GM19025 (cell line): ENCODE data around the gene MTG1.
"Not testable (repeated sequence)": the region's sequence is repeated elsewhere in the genome, so short reads cannot be mapped to it uniquely, and the experiment has no call there.

ENCODE experiments used
- ATAC-seq: cut with Tn5 transposase; IDR thresholded peaks from one replicate; pipeline ENCODE4 v1.9.1; 2021; ENCODE audit warnings: mild to moderate bottlenecking, low read depth, moderate library complexity; ENCODE audit not compliant: unreplicated experiment

The MTG1 gene

DNA sequence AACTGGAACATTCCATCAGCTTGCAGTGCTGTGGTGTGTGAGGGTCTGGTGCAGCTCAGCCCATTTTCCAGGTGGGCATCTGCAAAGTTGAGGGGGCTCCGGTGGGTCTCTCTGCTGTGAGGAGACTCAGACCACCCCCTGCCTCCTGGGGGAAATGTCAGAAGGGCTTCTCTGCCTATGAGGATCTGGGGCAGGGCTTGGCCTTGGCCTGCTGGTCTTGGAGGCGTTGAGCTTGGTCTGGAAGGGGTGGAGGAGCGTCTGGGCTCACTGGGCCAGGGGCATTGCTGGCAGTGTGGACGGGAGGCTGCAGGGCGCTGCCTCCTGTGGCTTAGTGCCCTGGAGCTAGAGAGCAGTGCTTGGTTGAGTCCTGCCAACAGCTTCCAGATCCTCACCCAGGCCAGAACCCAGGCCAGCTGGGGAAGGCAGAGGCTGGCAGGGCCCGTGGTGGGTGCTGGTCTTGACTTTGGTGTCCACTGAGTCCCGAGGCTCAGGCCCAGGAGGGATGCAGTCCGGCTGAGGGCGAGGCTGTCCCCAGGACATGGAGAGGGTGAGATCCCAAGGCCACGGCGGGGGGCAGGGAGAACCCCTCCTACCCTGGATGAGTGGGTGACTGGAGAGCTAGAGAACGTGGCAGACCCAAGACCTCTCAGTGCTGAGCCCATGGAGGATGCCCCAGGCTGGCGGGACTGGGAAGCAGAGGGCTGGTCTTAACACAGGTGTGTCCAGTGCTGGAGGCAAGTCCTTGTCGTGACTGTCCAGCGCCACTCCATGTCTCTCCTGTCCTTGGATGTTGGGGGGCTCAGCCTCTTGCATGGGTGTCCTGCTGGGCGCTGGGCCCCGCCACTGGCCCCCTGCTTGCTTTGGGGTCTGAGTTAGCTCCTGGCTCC is 27.6 kb downstream of the MTG1 start:
- no peak for ATAC-seq

DNA sequence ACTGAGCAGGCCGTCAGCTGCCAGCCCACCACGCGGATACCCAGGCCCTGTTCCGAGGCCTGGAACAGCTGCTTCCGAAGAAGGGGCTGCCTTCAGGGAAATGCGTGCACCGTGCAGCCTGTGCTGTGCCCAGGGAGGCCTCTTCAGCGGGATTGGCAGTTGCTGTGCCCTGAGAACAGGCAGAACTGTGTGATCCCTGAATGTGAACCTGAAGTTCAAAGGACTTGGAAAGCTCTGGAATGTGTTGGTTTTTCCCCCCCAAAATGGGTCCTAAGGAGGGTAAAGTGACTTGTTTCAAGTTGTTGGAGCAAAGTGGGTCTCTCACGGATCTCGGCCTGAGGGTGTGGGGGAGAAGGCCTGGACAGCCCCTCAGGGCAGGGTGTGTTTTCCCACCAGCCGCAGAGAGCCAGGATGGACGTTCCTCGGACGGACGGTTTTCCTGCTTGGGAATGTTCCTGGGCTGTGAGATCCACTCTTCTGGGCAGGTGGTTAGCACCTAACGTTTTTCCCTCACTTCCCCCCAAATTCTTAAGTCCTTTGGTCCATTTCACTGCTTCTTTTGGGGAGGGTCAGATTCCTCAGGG is 28.4 kb downstream of the MTG1 start:
- ATAC-seq: no peak

DNA sequence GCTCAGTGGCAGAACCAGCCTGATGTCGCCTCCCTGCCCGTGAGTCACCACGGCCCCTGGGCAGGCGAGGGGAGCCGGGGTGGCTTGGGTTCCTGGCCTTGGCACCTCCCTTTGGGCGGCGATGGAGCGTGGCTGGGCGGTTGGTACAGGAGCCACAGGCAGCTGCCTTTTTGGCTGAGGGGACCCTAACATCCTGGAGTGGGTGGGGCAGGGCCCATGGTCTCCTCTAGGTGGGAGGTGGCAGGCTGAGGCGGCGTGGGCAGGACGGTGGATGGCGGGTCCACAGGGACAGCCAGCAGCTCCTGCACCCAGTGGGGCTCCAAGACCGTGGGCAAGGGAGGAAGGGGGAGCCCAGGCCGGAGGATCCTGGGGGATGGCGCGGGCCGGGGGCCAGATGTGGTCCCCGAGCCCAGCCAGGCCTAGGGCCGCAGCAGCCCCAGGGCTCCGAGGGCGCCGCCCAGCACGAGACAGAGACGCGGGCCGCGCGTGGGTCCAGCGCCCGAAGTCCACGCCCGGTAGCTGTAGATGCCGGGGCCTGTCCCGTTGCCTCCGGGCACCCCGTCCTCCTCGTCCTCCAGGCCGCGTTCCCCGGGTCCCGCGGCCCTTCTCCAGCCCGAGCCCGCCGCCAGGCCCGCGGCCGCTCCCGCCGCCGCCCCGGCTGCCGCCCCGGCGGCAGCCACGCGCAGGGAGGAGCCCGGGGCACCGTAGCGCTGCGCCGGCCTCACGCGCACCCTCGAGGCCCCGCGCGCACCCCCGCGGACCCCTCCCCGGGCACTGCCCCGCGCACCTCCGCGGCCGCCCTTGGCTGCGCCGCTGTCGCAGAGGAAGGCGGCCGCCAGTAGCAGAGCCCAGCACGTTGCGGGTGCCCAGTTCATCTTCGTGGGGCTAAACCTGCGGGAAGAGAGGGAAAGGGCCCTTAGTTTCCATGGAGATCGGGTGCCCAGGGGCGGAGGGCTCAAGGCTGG is 29.1 kb downstream of the MTG1 start:
- ATAC-seq: no peak

GRCh38 chr10:133424102-133424501 is 30.1 kb downstream of the MTG1 start:
- ATAC-seq: not testable (repeated sequence)

DNA sequence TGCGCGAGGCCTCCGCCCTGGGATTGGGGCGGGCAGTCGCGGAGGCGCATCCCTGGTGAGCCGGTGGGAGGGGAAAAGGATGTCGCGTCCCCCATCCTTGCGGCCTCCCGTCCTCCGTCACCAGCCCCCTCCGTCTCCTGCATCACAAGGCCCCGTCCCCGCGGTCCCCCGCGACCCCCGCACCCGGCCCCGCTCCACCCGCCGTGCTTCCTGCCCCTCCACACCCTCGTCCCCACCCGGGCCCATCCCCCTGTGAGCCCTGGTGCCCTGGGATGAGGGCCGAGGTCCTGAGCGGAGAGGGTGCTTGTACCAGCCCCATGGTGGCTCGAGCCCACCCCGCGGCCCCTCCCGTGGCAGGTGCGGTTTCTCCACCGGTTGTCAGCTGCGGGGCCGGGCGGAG is 30.6 kb downstream of the MTG1 start, which contains the start of gene SPRN:
Gene SPRN, minus strand, starts transcription at position 25 of the 400 bp plus-strand sequence. CDS start 944 bp downstream, outside the sequence.
- not testable (repeated sequence) for ATAC-seq

DNA sequence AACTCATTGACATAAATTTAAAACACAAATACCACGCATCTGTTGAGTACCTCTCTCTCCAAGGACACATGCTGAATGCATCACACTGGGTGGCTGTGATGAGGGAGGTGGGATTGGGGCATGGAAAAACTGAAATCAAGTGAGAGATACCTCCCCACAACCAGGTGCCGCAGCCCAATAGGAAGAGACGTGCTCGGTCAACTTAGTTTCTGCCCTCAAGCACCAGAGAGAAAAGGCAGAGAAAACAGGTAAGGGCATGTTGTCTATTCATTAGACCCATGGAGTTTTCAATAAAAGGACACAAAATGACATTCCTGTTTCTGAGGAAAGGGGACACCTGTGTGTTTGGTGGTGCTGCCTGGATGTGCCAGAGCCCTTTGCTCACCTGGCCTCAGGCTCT is 35.6 kb downstream of the MTG1 start:
- not testable (repeated sequence) for ATAC-seq

- ATAC-seq: not testable (repeated sequence)
Measured at GRCh38 chr10:133431888-133432613, 38.1 kb downstream of the MTG1 start.

DNA sequence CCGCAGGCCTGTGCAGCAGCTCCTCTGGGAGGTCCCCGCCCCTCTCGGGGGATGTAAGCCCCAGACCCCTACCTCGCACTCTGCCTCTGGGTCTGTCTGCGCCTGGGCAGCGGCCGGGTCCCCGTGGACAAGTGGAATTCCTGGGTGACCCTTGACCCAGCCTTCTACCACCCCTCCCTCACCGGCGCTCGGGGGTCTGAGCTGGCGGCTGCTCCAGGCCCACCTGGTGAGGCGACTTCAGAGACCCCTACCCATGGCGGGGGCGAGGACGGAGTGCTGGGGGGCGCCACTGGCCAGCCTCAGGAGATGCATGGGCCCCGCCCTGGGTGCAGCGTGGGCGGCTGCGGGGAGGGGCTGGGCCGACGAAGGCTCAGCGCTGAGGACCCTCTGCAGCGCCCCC is 38.8 kb downstream of the MTG1 start:
- not testable (repeated sequence) for ATAC-seq

DNA sequence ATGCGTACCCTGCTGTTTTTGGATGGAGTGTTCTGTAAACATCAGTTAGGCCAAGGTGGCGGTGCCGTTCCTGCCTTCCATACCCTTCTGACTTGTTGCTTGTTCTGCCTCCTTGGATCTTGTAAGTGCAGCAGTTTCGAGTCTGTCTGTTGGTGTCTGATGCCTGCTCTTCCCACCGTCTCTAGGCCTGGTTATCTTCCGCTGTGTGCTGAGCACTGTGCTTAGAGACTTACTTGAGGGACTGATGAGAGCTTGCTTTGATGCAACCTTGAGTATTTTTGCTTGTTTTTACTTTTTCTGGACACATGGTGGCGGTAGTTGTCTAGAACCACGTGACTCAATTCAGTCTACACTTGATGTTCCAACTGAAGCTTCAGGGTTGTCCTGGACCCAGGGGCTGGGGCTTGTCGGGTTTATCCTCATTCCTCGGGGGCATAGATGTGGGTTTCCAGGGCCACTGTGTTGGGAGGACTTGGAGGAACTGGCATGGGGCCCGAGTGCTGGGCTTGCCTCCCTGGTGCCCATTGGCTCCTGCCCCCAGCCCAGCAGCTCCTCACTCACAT is 44.8 kb downstream of the MTG1 start:
- ATAC-seq: no peak

DNA sequence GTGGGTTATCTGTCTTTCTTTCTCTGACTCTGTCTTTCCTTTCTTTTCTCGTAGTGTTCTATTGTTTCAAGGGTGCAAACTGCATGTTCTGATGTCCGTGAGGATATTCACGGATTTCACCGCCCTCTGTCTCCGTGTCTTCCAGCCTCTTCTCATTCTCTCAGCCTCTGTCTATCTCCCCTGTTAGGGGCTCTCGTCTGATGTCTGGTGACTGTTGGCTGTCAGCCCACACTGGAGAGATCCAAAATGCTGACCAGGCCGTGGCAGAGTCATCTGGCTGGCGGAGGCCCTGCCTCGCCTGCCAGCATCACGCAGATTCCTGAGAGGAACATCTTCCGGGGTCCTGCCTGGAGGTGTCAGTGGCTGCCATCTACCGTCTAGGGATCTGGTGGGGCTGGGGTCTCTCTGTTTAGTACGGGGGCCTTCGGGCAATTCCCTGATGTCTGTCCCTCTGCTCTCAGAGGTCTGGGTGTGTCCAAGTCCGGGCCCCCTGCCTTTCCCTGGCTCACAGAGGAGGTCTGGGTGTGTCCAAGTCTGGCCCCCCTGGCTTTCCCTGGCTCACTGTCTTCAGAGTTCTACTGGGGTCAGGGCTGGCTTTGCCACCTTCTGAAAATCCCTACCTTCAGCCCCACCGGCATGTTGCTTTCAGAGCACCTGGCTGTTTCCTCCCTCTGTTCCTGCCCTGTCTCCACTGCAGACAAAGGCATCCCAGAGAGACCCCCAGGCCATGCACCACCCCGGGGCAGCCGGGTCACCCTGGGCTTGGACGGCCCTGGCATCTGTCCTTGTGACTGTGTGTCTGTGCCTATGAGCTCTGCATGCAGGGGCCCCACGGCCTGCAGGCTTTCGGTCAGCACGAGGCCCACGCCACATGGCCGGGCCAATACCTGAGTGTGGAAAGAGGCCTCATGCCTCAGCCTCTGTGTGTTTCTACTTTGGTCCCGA is 45.8 kb downstream of the MTG1 start:
- ATAC-seq: no peak

- no peak for ATAC-seq
Measured at GRCh38 chr10:133440633-133441285, 46.8 kb downstream of the MTG1 start.

DNA sequence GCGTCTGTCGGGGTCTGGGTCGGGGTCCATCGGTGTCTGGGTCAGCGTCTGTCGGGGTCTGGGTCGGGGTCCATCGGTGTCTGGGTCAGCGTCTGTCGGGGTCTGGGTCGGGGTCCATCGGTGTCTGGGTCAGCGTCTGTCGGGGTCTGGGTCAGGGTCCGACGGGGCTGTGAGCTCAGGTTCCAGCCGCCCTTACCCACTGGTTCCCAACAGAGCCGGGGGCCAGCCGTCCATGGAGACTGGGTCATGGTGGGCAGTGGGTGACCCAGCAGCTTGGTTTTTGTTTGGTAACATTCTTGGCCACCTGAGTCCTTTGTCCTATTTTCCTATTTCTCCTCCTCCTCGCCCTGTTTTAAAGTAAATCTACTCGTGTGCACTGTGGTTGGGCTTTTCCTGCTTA is 47.4 kb downstream of the MTG1 start:
- ATAC-seq: not testable (repeated sequence)

DNA sequence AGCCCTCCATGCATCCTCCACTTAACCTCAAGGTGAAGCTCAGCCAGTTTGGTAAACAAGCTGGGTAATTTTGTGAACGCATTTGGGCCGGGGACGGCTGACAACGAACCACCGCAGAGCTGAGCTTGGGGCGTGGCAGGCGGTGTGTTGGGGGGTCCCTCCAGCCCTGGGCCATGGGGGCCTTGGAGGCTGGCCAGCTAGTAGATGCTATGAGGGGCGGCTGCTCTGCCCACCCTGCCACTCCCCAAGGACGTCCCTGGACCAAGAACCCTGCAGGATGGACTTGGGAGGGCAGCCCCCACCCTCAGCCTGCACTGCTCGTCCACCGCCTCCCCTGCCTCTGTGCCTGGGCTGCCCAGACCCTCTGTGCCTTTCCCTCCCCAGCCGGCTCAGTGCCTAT is 47.8 kb downstream of the MTG1 start:
- no peak for ATAC-seq

- ATAC-seq: no peak
Measured at GRCh38 chr10:133442191-133442966, 48.4 kb downstream of the MTG1 start.

DNA sequence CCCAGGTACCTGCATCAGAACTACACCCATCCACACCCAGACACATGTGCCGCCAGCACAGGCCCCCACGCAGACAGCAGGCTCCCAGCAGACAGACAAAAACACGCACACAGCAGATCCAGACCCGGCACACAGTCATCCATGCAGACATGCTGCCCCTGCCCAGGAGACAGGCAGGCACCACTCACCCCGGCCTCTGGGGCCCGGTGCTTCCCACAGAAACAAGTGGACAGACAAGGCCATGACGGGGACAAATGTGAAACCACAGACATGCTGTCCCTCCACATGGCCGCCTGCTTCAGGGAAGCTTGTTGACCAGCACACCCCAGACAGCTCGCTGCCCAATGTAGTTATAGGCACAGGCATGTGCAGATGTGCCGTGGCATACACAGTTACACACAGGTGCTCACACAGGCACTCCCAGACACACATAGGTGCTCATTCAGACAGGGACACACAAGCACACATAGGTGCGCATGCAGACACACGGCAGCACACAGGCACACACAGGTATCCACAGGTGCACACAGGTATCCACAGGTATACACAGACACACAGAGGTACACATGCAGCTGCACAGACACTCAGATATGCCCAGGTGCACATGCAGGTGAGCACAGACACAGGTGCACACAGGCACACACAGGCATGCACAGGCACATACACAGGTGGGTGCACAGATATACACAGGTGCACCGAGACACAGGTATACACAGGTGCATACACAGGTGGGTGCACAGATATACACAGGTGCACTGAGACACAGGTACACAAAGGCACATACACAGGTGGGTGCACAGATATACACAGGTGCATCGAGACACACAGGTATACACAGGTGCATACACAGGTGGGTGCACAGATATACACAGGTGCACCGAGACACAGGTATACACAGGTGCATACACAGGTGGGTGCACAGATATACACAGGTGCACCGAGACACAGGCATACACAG is 49.3 kb downstream of the MTG1 start:
- no peak for ATAC-seq
